CD14-positive monocyte (primary cell): ENCODE data around the gene LUZP1. TPM values are rescaled to one million over a fixed set of nuclear protein-coding genes. Genes with fewer than 3 reads are reported as not detected.

Experiments used
- DNase-seq, 3 donors: peaks; one replicate each; pipeline ENCODE4 v3.0.0-alpha.2; 2011 to 2022
- H2AFZ ChIP-seq: 2 replicates; pipeline ENCODE4 v1.6.0; 2012; ENCODE audit warnings: mild to moderate bottlenecking, low read depth, low read length, inconsistent platforms; ENCODE audit not compliant: insufficient read depth, poor library complexity, severe bottlenecking
- H3K27ac ChIP-seq, 2 donors: 1 replicate in 1 of 2; 2 replicates in 1 of 2; pipeline ENCODE4 v1.5.1; 2012 to 2013; ENCODE audit warnings: low read length in 2 of 2, control low read depth in 1 of 2, inconsistent platforms in 1 of 2, low read depth in 1 of 2, mild to moderate bottlenecking in 1 of 2
- H3K27me3 ChIP-seq, 2 donors: one replicate each; pipeline versions ENCODE4 v1.6.0 to v1.6.1; 2011 to 2013; ENCODE audit warnings: low read length in 2 of 2; ENCODE audit not compliant: control insufficient read depth in 2 of 2, insufficient read depth in 2 of 2
- H3K36me3 ChIP-seq, 2 donors: replicated peaks in 1 of 2; 1 replicate in 1 of 2; 2 replicates in 1 of 2; pipeline versions ENCODE4 v1.5.1 to v1.6.1; 2012 to 2013; ENCODE audit warnings: low read length in 2 of 2, control low read depth in 1 of 2, inconsistent platforms in 1 of 2, mild to moderate bottlenecking in 1 of 2; ENCODE audit not compliant: insufficient read depth in 2 of 2, control insufficient read depth in 1 of 2
- H3K4me1 ChIP-seq, 2 donors: 1 replicate in 1 of 2; 2 replicates in 1 of 2; pipeline versions ENCODE4 v1.5.1 to v1.6.1; 2012 to 2013; ENCODE audit warnings: low read length in 2 of 2, control low read depth in 1 of 2, inconsistent platforms in 1 of 2, mild to moderate bottlenecking in 1 of 2, moderate library complexity in 1 of 2; ENCODE audit not compliant: insufficient read depth in 2 of 2, control insufficient read depth in 1 of 2
- H3K4me2 ChIP-seq: replicated peaks from 2 replicates; pipeline ENCODE3; 2012; ENCODE audit warnings: low read length, moderate library complexity, mild to moderate bottlenecking; ENCODE audit not compliant: poor library complexity, severe bottlenecking; ENCODE audit errors: extremely low read depth
- H3K4me3 ChIP-seq, 3 experiments: fragments of 200-600 bp in 1 of 3; sonication (generic) in 1 of 3; replicated peaks in 1 of 3; 1 replicate in 2 of 3; 2 replicates in 1 of 3; pipeline ENCODE4 v1.5.1; 2011 to 2013; ENCODE audit warnings: low read length in 3 of 3, mild to moderate bottlenecking in 3 of 3, control low read depth in 2 of 3, low read depth in 2 of 3, inconsistent platforms in 1 of 3, moderate library complexity in 1 of 3
- H3K79me2 ChIP-seq: 2 replicates; pipeline ENCODE4 v1.6.0; 2012; ENCODE audit warnings: mild to moderate bottlenecking, control low read depth, inconsistent platforms, low read length, moderate library complexity; ENCODE audit not compliant: insufficient read depth
- H3K9ac ChIP-seq: 2 replicates; pipeline ENCODE4 v1.6.0; 2017; ENCODE audit warnings: low read length, mild to moderate bottlenecking; ENCODE audit not compliant: insufficient read depth, poor library complexity, severe bottlenecking
- H3K9me3 ChIP-seq, 2 donors: replicated peaks in 1 of 2; 1 replicate in 1 of 2; 2 replicates in 1 of 2; pipeline versions ENCODE4 v1.5.1 to v1.6.1; 2012 to 2013; ENCODE audit warnings: low read length in 2 of 2, control low read depth in 1 of 2; ENCODE audit not compliant: control insufficient read depth in 1 of 2, insufficient read depth in 1 of 2
- H4K20me1 ChIP-seq: 2 replicates; pipeline ENCODE4 v1.6.0; 2012; ENCODE audit warnings: mild to moderate bottlenecking, low read length, control low read depth, moderate library complexity; ENCODE audit not compliant: insufficient read depth
- H3K27ac Mint-ChIP-seq, 7 donors: one replicate each; pipeline ENCODE4 v1.8.0; 2020; ENCODE audit warnings: mild to moderate bottlenecking in 7 of 7, mixed read lengths in 7 of 7, moderate library complexity in 6 of 7, inconsistent platforms in 2 of 7
- H3K27me3 Mint-ChIP-seq, 3 donors: one replicate each; pipeline ENCODE4 v1.8.0; 2021 to 2022; ENCODE audit warnings: low read depth in 3 of 3, mild to moderate bottlenecking in 3 of 3, mixed read lengths in 3 of 3, moderate library complexity in 3 of 3, inconsistent platforms in 1 of 3
- H3K36me3 Mint-ChIP-seq, 2 donors: one replicate each; pipeline ENCODE4 v1.8.0; 2020; ENCODE audit warnings: mixed read lengths in 2 of 2, inconsistent platforms in 1 of 2, mild to moderate bottlenecking in 1 of 2
- H3K4me1 Mint-ChIP-seq: one replicate; pipeline ENCODE4 v1.8.0; 2020; ENCODE audit warnings: mild to moderate bottlenecking, mixed read lengths
- H3K4me3 Mint-ChIP-seq, 2 donors: one replicate each; pipeline ENCODE4 v1.8.0; 2020; ENCODE audit warnings: mild to moderate bottlenecking in 2 of 2, mixed read lengths in 2 of 2, moderate library complexity in 1 of 2
- H3K9me3 Mint-ChIP-seq, 7 donors: one replicate each; pipeline ENCODE4 v1.8.0; 2020 to 2022; ENCODE audit warnings: mixed read lengths in 7 of 7, mild to moderate bottlenecking in 6 of 7, moderate library complexity in 6 of 7, inconsistent platforms in 2 of 7
- WGBS: methylation state at CpG from one replicate; pipeline ENCODE4 v1.1.5; 2013; ENCODE audit warnings: missing lambda C conversion rate; ENCODE audit not compliant: insufficient coverage; 5-methylcytosine and 5-hydroxymethylcytosine counted together
- intact Hi-C, 2 donors: fragments of 100-400 bp; cut with micrococcal nuclease; formaldehyde crosslinking; loops; one replicate each; pipeline versions ENCODE4 v1.15.0 to v1.15.1; 2023
- polyA minus RNA-seq: library from RNA; depleted of rRNA, polyadenylated mRNA; stranded (reverse); fragments of >200 nt; gene quantifications from 2 replicates; pipeline ENCODE4 v1.2.3, GENCODE V29; 2012
- polyA plus RNA-seq, 3 donors: library from polyadenylated mRNA; depleted of rRNA in 1 of 3; unstranded in 2 of 3; stranded (reverse) in 1 of 3; fragments of 300-500 nt in 2 of 3; fragments of >200 nt in 1 of 3; fragmentation: Illumina TruSeq in 2 of 3; gene quantifications; 1 replicate in 2 of 3; 2 replicates in 1 of 3; pipeline ENCODE4 v1.2.3, GENCODE V29; 2012 to 2021
- total RNA-seq, 12 experiments: library from RNA in 1 of 12; stranded (reverse) in 1 of 12; fragments of 120-200 nt in 1 of 12; gene quantifications; one replicate each; pipeline ENCODE4 v1.2.4 and lab custom pipeline; 2013 to 2026; ENCODE audit warnings: mixed read lengths in 6 of 12, inconsistent platforms in 1 of 12
- TF ChIP-seq, protein P1 (sequence below): fragments of 200-600 bp; IDR thresholded peaks from one replicate; pipeline ENCODE4 v1.8.0; 2022; ENCODE audit warnings: antibody characterized with exemption, mild to moderate bottlenecking

The LUZP1 gene
- total RNA-seq (2013) = 7.5 TPM
- polyA plus RNA-seq (1 to 10 TPM; 4.4 to 8.7 (median 5.8) TPM), polyA minus RNA-seq (4.8 and 5.3 TPM in 2 replicates), total RNA-seq (lab: John Stamatoyannopoulos, UW) (23.9 to 118 (median 59.0) reads per million in 11 experiments)

DNA sequence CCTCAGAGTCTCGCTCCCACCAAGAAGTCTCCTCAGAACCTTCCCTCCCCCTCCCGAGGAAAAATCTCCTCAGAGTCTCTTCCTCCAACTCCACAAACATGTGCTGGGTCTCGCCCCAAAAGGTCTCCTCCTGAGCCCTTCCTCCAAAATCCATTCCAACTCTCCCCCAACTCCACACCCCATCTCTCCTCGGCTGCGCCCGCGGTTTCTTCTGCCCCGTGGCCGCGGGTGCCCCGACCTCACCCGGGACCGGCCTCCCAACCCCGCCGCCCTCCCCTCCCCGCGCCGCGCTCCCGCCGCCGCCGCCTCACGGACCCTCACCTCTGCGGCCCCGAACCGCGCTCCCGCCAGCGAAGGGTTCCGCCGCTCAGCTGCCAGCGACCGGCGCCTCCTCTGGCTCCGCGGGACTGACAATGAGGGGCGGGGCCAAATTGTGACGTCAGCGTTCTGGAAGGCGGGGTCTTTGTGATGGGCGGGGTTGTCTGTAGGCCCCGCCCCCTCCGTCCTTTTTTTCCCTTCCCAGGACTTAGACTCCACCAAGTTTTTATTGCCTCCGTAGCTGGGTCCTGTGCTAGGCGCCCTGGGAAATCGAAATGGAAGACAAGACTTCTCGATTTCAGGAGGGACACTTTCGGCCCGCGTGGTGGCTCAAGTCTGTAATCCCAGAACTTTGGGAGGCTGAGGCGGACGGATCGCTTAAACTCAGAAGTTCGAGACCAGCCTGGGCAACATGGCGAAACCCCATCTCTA is at the start of gene LUZP1:
TSS of gene LUZP1 (minus strand) at position 412 of the 750 bp plus-strand sequence.
- Histone ChIP-seq H3K4me2 (peak within 1 kb of the TSS; percentile 77), H4K20me1 (peaks cover 40% of the 10 kb centered on the region), H3K9ac (peak within 1 kb of the TSS; percentile 80), H3K36me3 (no peaks in the 10 kb centered on the region), H3K4me3 (peak within 1 kb of the TSS; percentile 85 to 97 (median 92)), H3K27ac (peak within 1 kb of the TSS; percentile 67 to 76), H3K79me2 (peaks cover 42% of the 10 kb centered on the region), H3K9me3 (no peaks in the 10 kb centered on the region), H2AFZ (peak within 1 kb of the TSS; percentile 83), H3K4me1 (peaks cover 24 to 27% of the 10 kb centered on the region in 2 donors), H3K27me3 (peaks cover 0 to 8% of the 10 kb centered on the region in 2 donors)
- intact Hi-C loops = loop anchor here in 1 of 2 donors (5.0 kb wide), 1 partner anchor 61 kb away; no protein-coding TSS in a partner anchor
- H3K27me3 Mint-ChIP-seq = peaks cover 4 to 16% (median 9%) of the 10 kb centered on the region in 3 donors
- WGBS = 7% methylated on average over 44 of the region's 56 CpGs
- peaks cover 0 to 1% (median 0%) of the 10 kb centered on the region in 7 donors for H3K9me3 Mint-ChIP-seq
- peak within 1 kb of the TSS; percentile 77 to 97 (median 95) for H3K27ac Mint-ChIP-seq
- H3K4me1 Mint-ChIP-seq = peaks cover 30% of the 10 kb centered on the region
- H3K4me3 Mint-ChIP-seq = peak within 1 kb of the TSS; percentile 99 to 100
- H3K36me3 Mint-ChIP-seq = no peaks in the 10 kb centered on the region
- peak; percentile 78 to 85 (median 79) for DNase-seq
- TF ChIP-seq, protein P1, sequence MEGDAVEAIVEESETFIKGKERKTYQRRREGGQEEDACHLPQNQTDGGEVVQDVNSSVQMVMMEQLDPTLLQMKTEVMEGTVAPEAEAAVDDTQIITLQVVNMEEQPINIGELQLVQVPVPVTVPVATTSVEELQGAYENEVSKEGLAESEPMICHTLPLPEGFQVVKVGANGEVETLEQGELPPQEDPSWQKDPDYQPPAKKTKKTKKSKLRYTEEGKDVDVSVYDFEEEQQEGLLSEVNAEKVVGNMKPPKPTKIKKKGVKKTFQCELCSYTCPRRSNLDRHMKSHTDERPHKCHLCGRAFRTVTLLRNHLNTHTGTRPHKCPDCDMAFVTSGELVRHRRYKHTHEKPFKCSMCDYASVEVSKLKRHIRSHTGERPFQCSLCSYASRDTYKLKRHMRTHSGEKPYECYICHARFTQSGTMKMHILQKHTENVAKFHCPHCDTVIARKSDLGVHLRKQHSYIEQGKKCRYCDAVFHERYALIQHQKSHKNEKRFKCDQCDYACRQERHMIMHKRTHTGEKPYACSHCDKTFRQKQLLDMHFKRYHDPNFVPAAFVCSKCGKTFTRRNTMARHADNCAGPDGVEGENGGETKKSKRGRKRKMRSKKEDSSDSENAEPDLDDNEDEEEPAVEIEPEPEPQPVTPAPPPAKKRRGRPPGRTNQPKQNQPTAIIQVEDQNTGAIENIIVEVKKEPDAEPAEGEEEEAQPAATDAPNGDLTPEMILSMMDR = no peak

DNA sequence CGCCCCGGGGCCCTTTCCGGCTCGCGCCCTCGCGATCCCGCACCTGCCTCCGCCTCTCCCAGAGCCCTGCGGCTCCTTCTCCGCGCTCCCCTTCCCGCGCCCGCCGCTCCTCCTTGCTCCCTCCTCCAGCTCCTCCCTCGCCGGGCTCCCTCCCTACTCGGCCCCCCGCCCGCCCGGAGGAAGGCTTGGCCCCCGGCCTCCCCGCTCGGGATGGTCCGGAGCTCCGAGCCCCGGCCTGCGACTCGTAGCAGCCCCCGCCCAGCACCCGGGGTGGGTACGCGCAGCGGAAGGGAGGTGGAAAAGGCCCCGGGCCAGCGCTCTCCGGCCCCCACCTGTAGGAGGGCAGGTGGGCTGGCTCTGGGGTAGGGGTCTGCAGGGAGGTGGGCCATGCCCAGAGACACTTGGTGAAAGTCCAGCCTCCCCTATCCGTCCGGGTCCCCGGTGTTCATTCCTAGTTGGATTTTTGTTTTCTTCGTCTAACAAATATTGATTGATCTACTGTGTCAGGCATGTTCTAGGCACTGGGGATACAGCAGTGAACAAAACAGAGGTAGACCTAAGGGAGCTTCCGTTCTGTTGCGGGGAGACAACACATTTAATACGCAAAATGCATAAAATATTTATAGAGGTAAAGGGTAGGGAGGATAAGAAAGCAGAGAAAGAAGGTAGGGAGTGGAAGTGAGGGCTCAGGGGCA is 48.9 kb upstream of the LUZP1 start, which contains the start of gene HTR1D:
TSS of gene HTR1D (minus strand) at position 82 of the 695 bp plus-strand sequence. CDS start 23,283 bp downstream, outside the sequence.
- H3K4me3 Mint-ChIP-seq = peak within 1 kb of the TSS in 1 of 2 donors; percentile 65
- H3K27ac Mint-ChIP-seq = no peak within 1 kb of the TSS
- Histone ChIP-seq H3K27me3 (peaks cover 27 to 49% of the 10 kb centered on the region in 2 donors), H3K27ac (no peak within 1 kb of the TSS), H3K36me3 (no peaks in the 10 kb centered on the region), H3K4me3 (no peak within 1 kb of the TSS), H3K9me3 (peaks cover 0 to 3% of the 10 kb centered on the region in 2 donors), H4K20me1 (no peaks in the 10 kb centered on the region), H3K4me2 (peak within 1 kb of the TSS; percentile 34), H3K9ac (no peak within 1 kb of the TSS), H3K4me1 (peaks cover 0 to 10% of the 10 kb centered on the region in 2 donors), H2AFZ (no peak within 1 kb of the TSS), H3K79me2 (no peaks in the 10 kb centered on the region)
- no peaks in the 10 kb centered on the region for H3K36me3 Mint-ChIP-seq
- TF ChIP-seq, protein P1 = no peak
- intact Hi-C loops = no loop called here
- H3K27me3 Mint-ChIP-seq = peaks cover 54 to 76% (median 67%) of the 10 kb centered on the region in 3 donors
- peaks cover 2% of the 10 kb centered on the region for H3K4me1 Mint-ChIP-seq
- no peak for DNase-seq
- peaks cover 0 to 5% (median 0%) of the 10 kb centered on the region in 7 donors for H3K9me3 Mint-ChIP-seq
- 2% methylated on average over 13 of the region's 45 CpGs for WGBS
